GM19240 (cell line): ENCODE results near the gene SH3RF3.
A peak's percentile ranks its signal among the peaks of the same experiment; 100 is the strongest.
"Not testable (repeated sequence)": the region's sequence is repeated elsewhere in the genome, so short reads cannot be mapped to it uniquely, and the experiment has no call there.

Source experiments
- DNase-seq: peaks from one replicate; pipeline ENCODE4 v3.0.0; 2011; ENCODE audit warnings: low spot score; ENCODE audit not compliant: insufficient read length

SH3RF3 gene

GRCh38 chr2:109215866-109216265 lies 86.9 kb downstream of the SH3RF3 start:
- DNase-seq, result no peak

- no peak for DNase-seq
These were observed 87.3 kb downstream of the SH3RF3 start for GRCh38 chr2:109216332-109216731.

DNA sequence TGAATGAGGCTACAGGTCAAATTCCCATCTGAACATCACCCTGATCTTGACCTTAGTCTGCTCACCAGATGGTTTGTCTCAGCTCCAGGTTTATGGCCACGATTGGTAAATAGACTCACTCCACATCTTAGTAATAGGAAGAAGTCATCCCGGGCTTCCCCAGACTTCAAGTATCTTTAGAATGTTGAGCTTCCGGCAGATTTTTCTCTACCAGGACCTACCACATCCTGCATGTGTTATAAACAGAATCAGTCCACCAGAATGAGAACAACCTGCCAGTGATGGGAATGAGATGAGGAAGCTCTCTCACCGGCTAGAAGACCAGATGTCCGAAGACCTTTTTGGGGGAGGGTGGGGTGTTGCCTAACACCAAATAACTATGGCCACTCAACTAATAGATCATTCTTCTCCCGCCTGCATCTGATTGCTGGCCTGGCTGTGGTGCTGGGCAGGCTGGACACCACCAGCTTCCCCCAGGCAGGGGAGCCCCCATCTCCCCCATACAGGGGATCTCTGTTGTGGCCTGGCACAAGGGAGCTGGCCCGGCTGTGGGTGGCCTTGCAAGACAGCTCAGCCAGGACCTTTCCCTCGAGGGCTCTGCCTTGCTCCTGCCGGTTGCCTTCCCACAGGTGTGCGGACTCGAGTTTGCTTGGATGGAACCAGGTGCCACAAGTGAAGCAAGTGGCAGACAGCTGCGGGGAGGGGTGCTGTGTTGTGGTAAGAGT lies 88.5 kb downstream of the SH3RF3 start:
- no peak for DNase-seq

DNA sequence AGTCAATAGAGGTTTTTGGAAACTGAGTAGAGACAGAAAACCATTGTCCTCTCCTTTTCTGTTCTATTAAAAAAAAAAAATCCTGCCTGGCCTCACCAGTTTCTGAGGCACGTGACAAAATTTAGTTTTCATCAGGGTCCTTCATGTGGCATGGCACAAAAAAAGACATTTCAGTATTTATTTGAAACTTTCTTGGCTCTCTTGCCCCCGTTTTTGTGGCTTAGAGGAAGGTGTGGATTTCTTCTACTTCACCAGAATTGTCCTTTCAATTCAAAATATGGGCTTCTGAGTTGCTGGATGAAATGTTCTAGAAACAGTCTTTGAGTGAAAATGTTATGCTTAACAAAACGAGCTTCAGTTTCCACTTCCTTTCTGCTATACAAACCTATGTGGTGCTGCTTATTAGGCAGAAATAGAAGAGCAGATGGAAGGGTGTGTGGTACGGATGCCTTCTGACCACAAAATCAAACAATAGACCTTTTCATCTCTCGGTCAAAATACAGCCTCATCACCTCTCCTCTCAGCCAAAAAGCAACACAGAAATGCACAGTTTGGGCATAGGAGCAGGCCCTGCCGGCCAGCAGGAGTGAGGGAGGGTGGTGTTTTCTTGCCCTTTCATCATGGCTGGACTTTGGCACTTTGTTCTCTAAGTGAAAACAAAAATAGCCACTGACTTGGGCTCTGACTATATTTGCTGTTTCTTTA lies 89.2 kb downstream of the SH3RF3 start:
- DNase-seq, result peak; percentile 18

DNA sequence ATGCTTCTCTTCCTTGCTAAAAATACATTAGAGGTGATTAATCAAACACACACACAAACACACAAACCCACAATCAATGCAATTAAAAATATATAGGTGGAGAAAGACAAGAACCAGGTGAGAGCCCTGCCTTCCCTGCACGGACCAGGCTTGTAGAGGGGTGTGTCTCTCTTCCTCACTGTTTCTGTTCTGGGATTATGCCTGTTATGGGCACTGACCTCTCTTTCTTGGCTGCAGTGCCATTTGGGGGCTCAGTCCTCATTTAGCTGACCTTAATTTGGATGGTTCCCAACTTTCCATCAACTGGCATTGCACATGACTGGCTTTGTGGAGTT lies 89.8 kb downstream of the SH3RF3 start:
- DNase-seq, result no peak

DNA sequence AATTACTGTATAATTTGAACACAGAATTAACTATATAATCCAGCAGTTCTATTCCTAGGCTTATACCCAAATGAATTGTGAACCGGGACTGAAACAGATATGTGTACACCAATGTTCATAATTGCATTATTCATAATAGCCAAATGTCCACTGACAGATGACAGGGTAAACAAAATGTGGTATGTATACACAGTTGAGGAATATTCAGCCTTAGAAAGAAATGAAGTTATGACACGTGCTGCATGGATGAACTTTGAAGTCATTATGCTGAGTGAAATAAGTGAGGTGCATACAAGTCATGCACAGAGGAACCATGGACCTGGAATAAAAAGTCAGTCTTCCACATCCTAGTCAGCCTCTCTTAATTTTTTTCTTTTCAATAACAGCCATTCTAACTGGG lies 91.9 kb downstream of the SH3RF3 start:
- no peak for DNase-seq

DNA sequence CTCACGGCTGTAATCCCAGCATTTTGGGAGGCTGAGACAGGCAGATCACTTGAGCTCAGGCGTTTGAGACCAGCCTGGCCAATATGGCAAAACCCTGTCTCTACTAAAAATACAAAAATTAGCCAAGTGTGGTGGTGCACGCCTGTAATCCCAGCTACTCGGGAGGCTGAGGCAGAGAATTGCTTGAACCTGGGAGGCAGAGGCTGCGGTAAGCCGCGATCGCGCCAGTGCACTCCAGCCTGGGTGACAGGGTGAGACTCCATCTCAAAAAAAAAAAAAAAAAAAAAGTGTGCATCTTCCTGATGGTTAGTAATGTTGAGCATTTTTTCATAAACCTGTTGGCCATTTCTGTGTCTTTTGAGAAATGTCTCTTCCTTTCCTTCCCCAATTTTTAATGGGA lies 92.3 kb downstream of the SH3RF3 start:
- DNase-seq, result not testable (repeated sequence)

DNA sequence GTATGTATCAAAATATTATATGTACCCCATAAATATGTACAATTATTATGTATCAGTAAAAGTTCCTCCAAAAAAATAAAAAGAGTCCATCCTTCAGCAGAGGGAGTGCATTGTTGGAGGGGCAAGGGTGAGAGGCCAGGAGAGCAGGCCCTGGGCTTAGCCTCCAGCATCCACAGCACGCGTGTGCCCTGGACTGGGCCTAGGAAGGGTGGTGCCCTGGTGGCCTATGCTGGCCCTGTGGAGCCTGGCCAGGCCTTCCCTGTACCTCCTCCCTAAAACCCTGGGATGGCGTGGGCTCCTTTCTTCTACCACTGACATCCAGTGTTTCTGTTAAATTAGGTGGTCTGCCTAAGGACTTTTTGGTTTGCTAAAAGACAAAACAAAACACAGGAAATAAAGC lies 93.4 kb downstream of the SH3RF3 start:
- DNase-seq, result no peak

GRCh38 chr2:109222825-109223471 lies 93.9 kb downstream of the SH3RF3 start:
- no peak for DNase-seq

- no peak for DNase-seq
These were observed 94.5 kb downstream of the SH3RF3 start for GRCh38 chr2:109223490-109223889.

DNA sequence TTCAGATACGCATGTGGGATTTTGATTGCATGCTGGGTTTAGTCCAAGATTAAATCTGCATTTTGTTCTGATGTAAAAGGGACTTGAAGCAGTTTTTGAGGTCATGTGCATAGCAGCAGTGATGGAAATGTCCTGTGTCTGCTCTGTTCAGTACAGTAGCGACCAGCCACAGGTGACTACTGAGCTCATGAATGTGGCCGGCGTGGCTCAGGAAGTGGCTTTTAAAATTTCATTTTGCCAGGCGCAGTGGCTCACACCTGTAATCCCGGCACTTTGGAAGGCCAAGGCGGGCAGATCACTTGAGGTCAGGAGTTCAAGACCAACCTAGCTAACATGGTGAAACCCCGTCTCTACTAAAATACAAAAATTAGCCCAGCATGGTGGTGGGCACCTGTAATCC lies 95.3 kb downstream of the SH3RF3 start:
- not testable (repeated sequence) for DNase-seq

GRCh38 chr2:109225170-109225782 lies 96.3 kb downstream of the SH3RF3 start:
- no peak for DNase-seq

GRCh38 chr2:109226128-109226527 lies 97.1 kb downstream of the SH3RF3 start:
- DNase-seq, result no peak

- no peak for DNase-seq
These were observed 97.6 kb downstream of the SH3RF3 start for GRCh38 chr2:109226622-109227021.

GRCh38 chr2:109229094-109229675 lies 100.2 kb downstream of the SH3RF3 start:
- no peak for DNase-seq

- no peak for DNase-seq
These were observed 102.0 kb downstream of the SH3RF3 start for GRCh38 chr2:109230941-109231420.

DNA sequence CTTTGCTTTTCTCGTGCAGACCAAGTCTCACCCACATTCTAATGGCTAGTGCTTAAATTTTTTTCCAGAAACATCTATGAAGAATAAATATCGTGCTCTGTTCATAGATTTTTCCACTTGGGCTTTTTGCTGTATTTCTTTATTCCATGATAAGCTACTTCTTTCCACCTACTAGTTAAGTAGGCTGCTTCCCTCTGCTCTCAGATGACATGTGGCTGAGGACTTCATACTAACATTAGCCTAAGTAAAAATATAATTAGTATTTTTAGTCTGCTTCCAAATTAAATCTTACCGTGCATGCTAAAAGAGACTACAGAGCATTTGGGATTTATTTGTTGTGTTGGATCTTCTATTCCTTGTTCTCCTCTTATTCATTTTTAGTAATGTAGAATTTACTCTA lies 102.4 kb downstream of the SH3RF3 start:
- DNase-seq, result no peak

- no peak for DNase-seq
These were observed 103.1 kb downstream of the SH3RF3 start for GRCh38 chr2:109231996-109232705.

DNA sequence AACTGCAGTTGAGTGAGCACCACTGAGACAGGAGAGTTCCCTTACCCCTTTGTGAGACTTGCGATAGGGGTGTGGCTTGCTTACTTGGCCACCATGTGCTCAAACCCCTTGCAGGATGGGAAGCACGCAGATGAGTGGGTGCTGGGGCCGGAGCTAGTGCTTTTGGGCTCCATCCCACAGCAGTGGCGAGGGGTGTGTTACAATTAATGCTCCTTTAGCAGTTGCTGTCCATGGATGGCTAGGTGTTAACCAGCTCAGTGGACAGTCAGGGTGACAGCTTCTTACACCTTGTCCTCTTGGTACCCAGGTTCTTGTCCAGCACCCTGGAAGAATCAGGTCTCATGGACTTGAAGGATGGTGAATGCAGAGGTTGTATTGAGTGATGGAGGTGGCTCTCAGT lies 103.9 kb downstream of the SH3RF3 start:
- no peak for DNase-seq

DNA sequence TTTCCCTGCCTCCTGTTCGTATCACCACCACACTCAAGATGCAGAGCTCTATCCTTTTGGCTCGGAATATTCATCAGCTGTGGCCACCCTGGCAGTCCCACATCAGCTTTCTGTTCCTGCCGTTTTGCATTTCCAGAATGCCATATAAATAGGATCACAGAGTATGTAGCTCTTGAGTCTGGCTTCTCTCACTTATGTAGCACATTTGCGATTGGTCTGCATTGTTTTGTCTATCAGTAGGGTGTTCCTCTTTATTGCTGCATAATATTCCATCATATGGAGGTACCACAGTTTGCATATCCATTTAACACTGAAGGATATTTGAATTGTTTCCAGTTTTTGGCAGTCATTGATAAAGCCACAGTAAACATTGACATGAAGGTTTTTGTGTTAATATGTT lies 104.6 kb downstream of the SH3RF3 start:
- DNase-seq, result no peak

DNA sequence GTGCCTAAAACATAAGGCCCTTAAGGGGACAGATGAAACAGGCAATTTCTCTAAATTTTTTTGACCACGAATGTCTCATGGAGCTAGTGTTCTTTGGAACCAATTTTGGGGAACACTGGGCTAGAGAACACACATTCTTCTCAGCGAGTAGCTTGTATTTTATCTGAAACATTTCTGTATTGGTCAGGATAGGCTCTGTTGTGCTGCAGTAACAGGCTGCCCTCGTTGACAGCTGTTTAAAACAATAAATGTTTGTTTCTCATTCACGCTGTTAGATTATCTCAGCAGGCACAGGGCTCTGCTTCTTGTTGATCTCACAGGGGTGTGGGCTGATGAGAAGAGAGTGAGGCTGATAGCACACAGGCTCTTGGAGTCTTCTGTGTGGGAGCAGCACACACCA lies 105.3 kb downstream of the SH3RF3 start:
- DNase-seq, result no peak
